Fibroblast of the aortic adventitia (primary cell): ENCODE results near the gene PTPN20. TPM values are rescaled to one million over a fixed set of nuclear protein-coding genes. Genes with fewer than 3 reads are reported as not detected.
A peak's percentile ranks its signal among the peaks of the same experiment; 100 is the strongest.
"Not testable (repeated sequence)": the region's sequence is repeated elsewhere in the genome, so short reads cannot be mapped to it uniquely, and the experiment has no call there.

Source experiments
- DNase-seq: peaks from one replicate; pipeline ENCODE4 v3.0.0-alpha.2; 2010; ENCODE audit warnings: low read depth
- H3K4me3 ChIP-seq: 2 replicates; pipeline ENCODE4 v1.5.1; 2011; ENCODE audit warnings: low read depth, mild to moderate bottlenecking, control low read depth, low read length, moderate library complexity
- CTCF ChIP-seq: IDR thresholded peaks from 2 replicates; pipeline ENCODE4 v1.5.1; 2011; ENCODE audit warnings: mild to moderate bottlenecking, low read length, control low read depth, inconsistent platforms; ENCODE audit not compliant: insufficient read depth
- total RNA-seq: library from RNA; depleted of rRNA; stranded (reverse); fragments of >200 nt; gene quantifications from 2 replicates; pipeline ENCODE4 v1.2.3, GENCODE V29; 2012; ENCODE audit warnings: low replicate concordance

Gene PTPN20
- total RNA-seq, 1 donor = 0.27 TPM

GRCh38 chr10:46925853-46926252 lies 14.6 kb downstream of the PTPN20 start:
- peak; percentile 22 for TF ChIP-seq CTCF
- H3K4me3 ChIP-seq = not testable (repeated sequence)
- DNase-seq = peak; percentile 2

- H3K4me3 ChIP-seq, DNase-seq: not testable (repeated sequence)
Observed at GRCh38 chr10:46928810-46929209, 17.6 kb downstream of the PTPN20 start.

- not testable (repeated sequence) for DNase-seq
Observed at GRCh38 chr10:46932383-46932782, 21.2 kb downstream of the PTPN20 start.

GRCh38 chr10:46941091-46941490 lies 29.9 kb downstream of the PTPN20 start:
- not testable (repeated sequence) for H3K4me3 ChIP-seq, DNase-seq

More at GRCh38 chr10:46932383-46932782, 21.2 kb downstream of the PTPN20 start:
- H3K4me3 ChIP-seq = not testable (repeated sequence)

- DNase-seq, H3K4me3 ChIP-seq: not testable (repeated sequence)
Observed at GRCh38 chr10:46948687-46949518, 37.7 kb downstream of the PTPN20 start.

GRCh38 chr10:46952540-46952939 lies 41.3 kb downstream of the PTPN20 start:
- H3K4me3 ChIP-seq, DNase-seq: not testable (repeated sequence)

GRCh38 chr10:46960742-46961141 lies 49.5 kb downstream of the PTPN20 start:
- DNase-seq, H3K4me3 ChIP-seq: not testable (repeated sequence)

- DNase-seq, H3K4me3 ChIP-seq: not testable (repeated sequence)
Observed at GRCh38 chr10:46963356-46963755, 52.1 kb downstream of the PTPN20 start.

- DNase-seq, H3K4me3 ChIP-seq: not testable (repeated sequence)
Observed at GRCh38 chr10:46967013-46967412, 55.8 kb downstream of the PTPN20 start.

- DNase-seq, H3K4me3 ChIP-seq: not testable (repeated sequence)
Observed at GRCh38 chr10:46980223-46980622, 69.0 kb downstream of the PTPN20 start.

- not testable (repeated sequence) for DNase-seq, H3K4me3 ChIP-seq
Observed at GRCh38 chr10:46987233-46987924, 76.2 kb downstream of the PTPN20 start.

- DNase-seq = peak; percentile 98
- no peak overlapping the region for H3K4me3 ChIP-seq
- TF ChIP-seq CTCF = peak; percentile 62
Observed at GRCh38 chr10:46992803-46993561, 81.8 kb downstream of the PTPN20 start.
